HCT116 (cell line): ENCODE results near the gene PPIL6.

Experiments
- ATF3 ChIP-seq: IDR thresholded peaks from 2 replicates; pipeline ENCODE4 v1.6.1; 2012
- CTCF ChIP-seq, 3 experiments: fragments of 200-600 bp in 1 of 3; sonication (generic) in 1 of 3; IDR thresholded peaks in 2 of 3; conservative IDR thresholded peaks in 1 of 3; 2 replicates each; pipeline ENCODE4 v1.5.1; 2012 to 2017; ENCODE audit warnings: low read depth in 2 of 3, low read length in 2 of 3, antibody characterized with exemption in 1 of 3, borderline replicate concordance in 1 of 3, control low read depth in 1 of 3, mild to moderate bottlenecking in 1 of 3, mixed read lengths in 1 of 3, mixed run types in 1 of 3, moderate library complexity in 1 of 3; ENCODE audit not compliant: insufficient read depth in 1 of 3
- ELF1 ChIP-seq: IDR thresholded peaks from 2 replicates; pipeline ENCODE4 v1.6.1; 2012; ENCODE audit warnings: low read depth, borderline replicate concordance
- EZH2 ChIP-seq: fragments of 200-600 bp; sonication (generic); IDR thresholded peaks from 2 replicates; pipeline ENCODE4 v1.6.1; 2017; ENCODE audit warnings: antibody characterized with exemption, mixed run types
- JUND ChIP-seq: IDR thresholded peaks from 2 replicates; pipeline ENCODE4 v1.6.1; 2012
- MAX ChIP-seq: IDR thresholded peaks from 2 replicates; pipeline ENCODE4 v1.6.1; 2012
- POLR2A ChIP-seq: IDR thresholded peaks from 2 replicates; pipeline ENCODE4 v1.7.0; 2011; ENCODE audit warnings: borderline replicate concordance; ENCODE audit not compliant: insufficient read depth, insufficient read length; ENCODE audit errors: extremely low read depth
- POLR2AphosphoS5 ChIP-seq: IDR thresholded peaks from 2 replicates; pipeline ENCODE4 v1.6.1; 2011; ENCODE audit warnings: mild to moderate bottlenecking, low read depth, low read length, moderate library complexity
- SIN3A ChIP-seq: IDR thresholded peaks from 2 replicates; pipeline ENCODE4 v1.6.1; 2012; ENCODE audit warnings: low read depth
- SP1 ChIP-seq: IDR thresholded peaks from 2 replicates; pipeline ENCODE4 v1.6.1; 2012; ENCODE audit warnings: low read depth
- YY1 ChIP-seq: IDR thresholded peaks from 2 replicates; pipeline ENCODE4 v1.6.1; 2011; ENCODE audit warnings: low read length, low read depth, moderate library complexity, mild to moderate bottlenecking; ENCODE audit not compliant: insufficient replicate concordance; ENCODE audit errors: extremely low read depth
- ZFX ChIP-seq: fragments of 450-650 bp; IDR thresholded peaks from 2 replicates; pipeline ENCODE4 v1.6.1; 2017
- ZNF274 ChIP-seq: fragments of 200-500 bp; sonication (Bioruptor generic); IDR thresholded peaks from 2 replicates; pipeline ENCODE4 v1.6.1; 2014; ENCODE audit warnings: mild to moderate bottlenecking, low read depth, low read length, inconsistent platforms

- TF ChIP-seq CTCF (IDR thresholded peaks at IDR 0.05 in 2 of 3, conservative IDR thresholded peaks at IDR 0.05 in 1 of 3; ENCODE audit: borderline replicate concordance in 1 of 3, insufficient read depth in 1 of 3, low read depth in 2 of 3, low read length in 2 of 3) (no peak), ATF3 (no peak), JUND (no peak), SIN3A (no peak), ELF1 (no peak), POLR2A (no peak), SP1 (no peak), YY1 (no peak), MAX (no peak), POLR2AphosphoS5 (no peak), ZNF274 (no peak), EZH2 (no peak), ZFX (no peak)
Observed at GRCh38 chr6:109359248-109359647, 81.2 kb downstream of the PPIL6 start.
